Measurements from ENCODE around the gene CAMTA2. TPM values are rescaled to one million over a fixed set of nuclear protein-coding genes. Genes with fewer than 3 reads are reported as not detected.

The CAMTA2 gene
- total and polyA plus RNA-seq, 9 of the 15 experiments (the other 6 are each of a cell fraction or from before 2014, with no cell fraction given), result 0.24 to 25.1 (median 6.3) TPM

DNA sequence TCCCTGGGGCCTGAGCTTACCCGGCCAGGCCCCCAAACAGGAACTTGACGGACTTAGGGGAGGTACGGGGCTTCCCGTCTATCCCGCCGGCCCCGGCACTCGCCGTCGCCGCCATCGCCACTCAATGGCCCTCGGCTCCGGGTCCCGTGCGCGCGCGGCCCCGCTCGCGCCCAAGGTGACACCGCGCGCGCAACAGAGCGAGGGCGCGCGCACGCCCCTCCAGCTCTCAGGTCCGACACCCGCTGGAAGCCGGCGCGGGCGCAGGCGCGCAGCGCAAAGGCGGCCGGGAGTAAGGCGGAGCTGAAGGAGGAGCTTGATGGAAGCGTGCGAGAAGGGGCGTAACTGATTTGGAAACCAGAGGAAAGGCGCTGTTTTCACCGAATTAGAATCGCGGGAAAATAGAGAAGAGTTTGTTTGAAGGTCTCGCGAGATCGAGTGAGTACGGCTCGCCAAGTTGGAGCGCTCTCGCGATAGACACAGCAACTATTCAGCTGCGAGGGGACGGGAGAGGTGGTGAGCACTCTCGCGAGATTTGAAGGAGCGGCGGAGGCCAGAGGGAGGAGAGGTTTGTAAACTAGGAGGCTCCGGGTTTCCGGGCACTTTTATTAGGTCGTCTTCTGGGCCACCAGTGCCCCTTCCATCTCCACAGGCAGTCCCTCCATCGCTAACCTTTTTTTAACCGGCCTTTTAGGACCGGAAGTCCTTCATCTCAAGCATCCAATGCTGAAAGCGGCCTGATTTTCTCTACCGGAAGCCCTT is 47.5 kb downstream of the CAMTA2 start, which contains the start of the genes RNF167 and SLC25A11 (continued):
- TF ChIP-seq ZBTB1 (CRISPR knock-in tag; IDR thresholded peaks at IDR 0.05; ENCODE audit: borderline replicate concordance, low read depth) (no peak), HDAC8 (tag; IDR thresholded peaks at IDR 0.05) (0 out of 2 replicates have a peak, but pooled peaks have one; percentile 43), HEY1 (CRISPR knock-in tag; IDR thresholded peaks at IDR 0.05; ENCODE audit: borderline replicate concordance) (no peak), CC2D1A (IDR thresholded peaks at IDR 0.05) (0 out of 2 replicates have a peak, but pooled peaks have one; percentile 34), ILF3 (IDR thresholded peaks at IDR 0.05; ENCODE audit: borderline replicate concordance) (no peak), RBFOX2 (IDR thresholded peaks at IDR 0.05; ENCODE audit: low read depth, low read length) (peak; percentile 94), ZNF75A (CRISPR knock-in tag; IDR thresholded peaks at IDR 0.05) (no peak), KDM2B (CRISPR knock-in tag; IDR thresholded peaks at IDR 0.05) (no peak), POLR2H (tag; IDR thresholded peaks at IDR 0.05; ENCODE audit: low read depth) (peak; percentile 64), SMAD1 (IDR thresholded peaks at IDR 0.05; ENCODE audit: low read depth, low read length, partially characterized antibody) (peak; percentile 19), SRSF9 (IDR thresholded peaks at IDR 0.05; ENCODE audit: borderline replicate concordance, low read depth, low read length) (no peak), SMARCB1 (IDR thresholded peaks at IDR 0.05; ENCODE audit: insufficient read length, low read depth) (no peak), GTF2F1 (IDR thresholded peaks at IDR 0.05; ENCODE audit: low read depth, low read length) (peak; percentile 54; the same call in 1 of the 2 replicates), PHF8 (IDR thresholded peaks at IDR 0.05; ENCODE audit: borderline replicate concordance, low read length) (peak; percentile 80), SIN3A (IDR thresholded peaks at IDR 0.05; ENCODE audit: borderline replicate concordance in 2 of 2, control insufficient read depth in 1 of 2, low read depth in 2 of 2, low read length in 2 of 2) (peak; percentile 52 to 86; a peak in 2 of 4 replicates), GABPB2 (CRISPR knock-in tag; conservative IDR thresholded peaks at IDR 0.05) (no peak), PML (IDR thresholded peaks at IDR 0.05; ENCODE audit: low read length) (0 out of 2 replicates have a peak, but pooled peaks have one; percentile 9), SRSF7 (optimal IDR thresholded peaks at IDR 0.05; ENCODE audit: low read depth, low read length) (no peak), HNRNPL (IDR thresholded peaks at IDR 0.05; ENCODE audit: low read depth, low read length) (no peak), ZNF583 (CRISPR knock-in tag; IDR thresholded peaks at IDR 0.05) (no peak), ZC3H4 (CRISPR knock-in tag; IDR thresholded peaks at IDR 0.05; ENCODE audit: borderline replicate concordance) (no peak), ATF1 (CRISPR knock-in tag; IDR thresholded peaks at IDR 0.05) (no peak), ATF1 (tag; IDR thresholded peaks at IDR 0.05) (peak; percentile 32; the same call in 1 of the 2 replicates), ZBTB7A (IDR thresholded peaks at IDR 0.05; ENCODE audit: borderline replicate concordance, control insufficient read depth, low read depth, low read length) (peak; percentile 48; the same call in 1 of the 2 replicates)
- TF ChIP-seq, protein P1, sequence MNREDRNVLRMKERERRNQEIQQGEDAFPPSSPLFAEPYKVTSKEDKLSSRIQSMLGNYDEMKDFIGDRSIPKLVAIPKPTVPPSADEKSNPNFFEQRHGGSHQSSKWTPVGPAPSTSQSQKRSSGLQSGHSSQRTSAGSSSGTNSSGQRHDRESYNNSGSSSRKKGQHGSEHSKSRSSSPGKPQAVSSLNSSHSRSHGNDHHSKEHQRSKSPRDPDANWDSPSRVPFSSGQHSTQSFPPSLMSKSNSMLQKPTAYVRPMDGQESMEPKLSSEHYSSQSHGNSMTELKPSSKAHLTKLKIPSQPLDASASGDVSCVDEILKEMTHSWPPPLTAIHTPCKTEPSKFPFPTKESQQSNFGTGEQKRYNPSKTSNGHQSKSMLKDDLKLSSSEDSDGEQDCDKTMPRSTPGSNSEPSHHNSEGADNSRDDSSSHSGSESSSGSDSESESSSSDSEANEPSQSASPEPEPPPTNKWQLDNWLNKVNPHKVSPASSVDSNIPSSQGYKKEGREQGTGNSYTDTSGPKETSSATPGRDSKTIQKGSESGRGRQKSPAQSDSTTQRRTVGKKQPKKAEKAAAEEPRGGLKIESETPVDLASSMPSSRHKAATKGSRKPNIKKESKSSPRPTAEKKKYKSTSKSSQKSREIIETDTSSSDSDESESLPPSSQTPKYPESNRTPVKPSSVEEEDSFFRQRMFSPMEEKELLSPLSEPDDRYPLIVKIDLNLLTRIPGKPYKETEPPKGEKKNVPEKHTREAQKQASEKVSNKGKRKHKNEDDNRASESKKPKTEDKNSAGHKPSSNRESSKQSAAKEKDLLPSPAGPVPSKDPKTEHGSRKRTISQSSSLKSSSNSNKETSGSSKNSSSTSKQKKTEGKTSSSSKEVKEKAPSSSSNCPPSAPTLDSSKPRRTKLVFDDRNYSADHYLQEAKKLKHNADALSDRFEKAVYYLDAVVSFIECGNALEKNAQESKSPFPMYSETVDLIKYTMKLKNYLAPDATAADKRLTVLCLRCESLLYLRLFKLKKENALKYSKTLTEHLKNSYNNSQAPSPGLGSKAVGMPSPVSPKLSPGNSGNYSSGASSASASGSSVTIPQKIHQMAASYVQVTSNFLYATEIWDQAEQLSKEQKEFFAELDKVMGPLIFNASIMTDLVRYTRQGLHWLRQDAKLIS (CRISPR knock-in tag; IDR thresholded peaks at IDR 0.05), result no peak
